ENCODE data around the gene PRKG1. TPM values are rescaled to one million over a fixed set of nuclear protein-coding genes. Genes with fewer than 3 reads are reported as not detected.

The PRKG1 gene
- polyA plus RNA-seq, 3 donors, result not detected

GRCh38 chr10:51910596-51910995 is 836.3 kb downstream of the PRKG1 start:
- H3K36me3 Mint-ChIP-seq, result no peaks in the 10 kb centered on the region
- H3K4me3 Mint-ChIP-seq, result no peak overlapping the region
- intact Hi-C loops (cut with micrococcal nuclease), result no loop called here

GRCh38 chr10:51911723-51912122 is 837.4 kb downstream of the PRKG1 start:
- DNase-seq, result no peak
- H3K27me3 Mint-ChIP-seq (ENCODE audit: low read depth in 3 of 3), result peaks cover 0 to 3% (median 0%) of the 10 kb centered on the region in 3 donors
- H3K9me3 Mint-ChIP-seq, result no peaks in the 10 kb centered on the region
- no peak overlapping the region for H3K4me3 ChIP-seq (replicated peaks in 1 of 3; ENCODE audit: low read depth in 2 of 3, low read length in 3 of 3)
- no peak overlapping the region for H3K27ac ChIP-seq (ENCODE audit: low read depth in 1 of 2, low read length in 2 of 2)
- no peaks in the 10 kb centered on the region for H3K27me3 ChIP-seq (ENCODE audit: control insufficient read depth in 2 of 2, insufficient read depth in 2 of 2, low read length in 2 of 2)
- no peaks in the 10 kb centered on the region for H3K9me3 ChIP-seq (replicated peaks in 1 of 2; ENCODE audit: control insufficient read depth in 1 of 2, insufficient read depth in 1 of 2, low read length in 2 of 2)
- no peak for TF ChIP-seq CTCF (IDR thresholded peaks at IDR 0.05)
- H3K36me3 Mint-ChIP-seq, result no peaks in the 10 kb centered on the region
- H3K36me3 ChIP-seq (replicated peaks in 1 of 2; ENCODE audit: control insufficient read depth in 1 of 2, insufficient read depth in 2 of 2, low read length in 2 of 2), result no peaks in the 10 kb centered on the region
- no peak overlapping the region for H3K4me3 Mint-ChIP-seq
- no peaks in the 10 kb centered on the region for H3K4me1 ChIP-seq (ENCODE audit: control insufficient read depth in 1 of 2, insufficient read depth in 2 of 2, low read length in 2 of 2)
- H3K4me1 Mint-ChIP-seq, result no peaks in the 10 kb centered on the region
- H3K9ac ChIP-seq (ENCODE audit: insufficient read depth, low read length, poor library complexity, severe bottlenecking), result no peak overlapping the region
- no peaks in the 10 kb centered on the region for H4K20me1 ChIP-seq (ENCODE audit: insufficient read depth, low read length)
- H3K4me2 ChIP-seq (replicated peaks; ENCODE audit: extremely low read depth, low read length, poor library complexity, severe bottlenecking), result no peak overlapping the region
- intact Hi-C loops (cut with micrococcal nuclease), result no loop called here
- H3K27ac Mint-ChIP-seq, result no peak overlapping the region
- no peaks in the 10 kb centered on the region for H3K79me2 ChIP-seq (ENCODE audit: insufficient read depth, low read length)
- H2AFZ ChIP-seq (ENCODE audit: insufficient read depth, low read depth, low read length, poor library complexity, severe bottlenecking), result no peak overlapping the region
- 0% methylated on average over 1 of the region's 2 CpGs for WGBS (ENCODE audit: insufficient coverage)

More at GRCh38 chr10:51910596-51910995, 836.3 kb downstream of the PRKG1 start:
- Histone ChIP-seq H3K27me3 (ENCODE audit: control insufficient read depth in 2 of 2, insufficient read depth in 2 of 2, low read length in 2 of 2) (no peaks in the 10 kb centered on the region), H4K20me1 (ENCODE audit: insufficient read depth, low read length) (no peaks in the 10 kb centered on the region), H2AFZ (ENCODE audit: insufficient read depth, low read depth, low read length, poor library complexity, severe bottlenecking) (no peak overlapping the region), H3K36me3 (replicated peaks in 1 of 2; ENCODE audit: control insufficient read depth in 1 of 2, insufficient read depth in 2 of 2, low read length in 2 of 2) (no peaks in the 10 kb centered on the region), H3K4me2 (replicated peaks; ENCODE audit: extremely low read depth, low read length, poor library complexity, severe bottlenecking) (no peak overlapping the region), H3K9me3 (replicated peaks in 1 of 2; ENCODE audit: control insufficient read depth in 1 of 2, insufficient read depth in 1 of 2, low read length in 2 of 2) (no peaks in the 10 kb centered on the region), H3K4me3 (replicated peaks in 1 of 3; ENCODE audit: low read depth in 2 of 3, low read length in 3 of 3) (no peak overlapping the region), H3K4me1 (ENCODE audit: control insufficient read depth in 1 of 2, insufficient read depth in 2 of 2, low read length in 2 of 2) (no peaks in the 10 kb centered on the region), H3K79me2 (ENCODE audit: insufficient read depth, low read length) (no peaks in the 10 kb centered on the region), H3K9ac (ENCODE audit: insufficient read depth, low read length, poor library complexity, severe bottlenecking) (no peak overlapping the region), H3K27ac (ENCODE audit: low read depth in 1 of 2, low read length in 2 of 2) (no peak overlapping the region)
- Mint-ChIP-seq H3K4me1 (no peaks in the 10 kb centered on the region), H3K9me3 (no peaks in the 10 kb centered on the region), H3K27me3 (ENCODE audit: low read depth in 3 of 3) (no peaks in the 10 kb centered on the region), H3K27ac (no peak overlapping the region)
- DNase-seq, result no peak
- WGBS (ENCODE audit: insufficient coverage), result 91% methylated on average over 2 of the region's 3 CpGs
- no peak for TF ChIP-seq CTCF (IDR thresholded peaks at IDR 0.05)
